ENCODE data around the gene TBKBP1. TPM values are rescaled to one million over a fixed set of nuclear protein-coding genes. Genes with fewer than 3 reads are reported as not detected.

TBKBP1 gene
- total and polyA plus RNA-seq, 9 of the 15 experiments (the other 6 are each of a cell fraction or from before 2014, with no cell fraction given) = 0.03 to 15.6 (median 6.8) TPM

DNA sequence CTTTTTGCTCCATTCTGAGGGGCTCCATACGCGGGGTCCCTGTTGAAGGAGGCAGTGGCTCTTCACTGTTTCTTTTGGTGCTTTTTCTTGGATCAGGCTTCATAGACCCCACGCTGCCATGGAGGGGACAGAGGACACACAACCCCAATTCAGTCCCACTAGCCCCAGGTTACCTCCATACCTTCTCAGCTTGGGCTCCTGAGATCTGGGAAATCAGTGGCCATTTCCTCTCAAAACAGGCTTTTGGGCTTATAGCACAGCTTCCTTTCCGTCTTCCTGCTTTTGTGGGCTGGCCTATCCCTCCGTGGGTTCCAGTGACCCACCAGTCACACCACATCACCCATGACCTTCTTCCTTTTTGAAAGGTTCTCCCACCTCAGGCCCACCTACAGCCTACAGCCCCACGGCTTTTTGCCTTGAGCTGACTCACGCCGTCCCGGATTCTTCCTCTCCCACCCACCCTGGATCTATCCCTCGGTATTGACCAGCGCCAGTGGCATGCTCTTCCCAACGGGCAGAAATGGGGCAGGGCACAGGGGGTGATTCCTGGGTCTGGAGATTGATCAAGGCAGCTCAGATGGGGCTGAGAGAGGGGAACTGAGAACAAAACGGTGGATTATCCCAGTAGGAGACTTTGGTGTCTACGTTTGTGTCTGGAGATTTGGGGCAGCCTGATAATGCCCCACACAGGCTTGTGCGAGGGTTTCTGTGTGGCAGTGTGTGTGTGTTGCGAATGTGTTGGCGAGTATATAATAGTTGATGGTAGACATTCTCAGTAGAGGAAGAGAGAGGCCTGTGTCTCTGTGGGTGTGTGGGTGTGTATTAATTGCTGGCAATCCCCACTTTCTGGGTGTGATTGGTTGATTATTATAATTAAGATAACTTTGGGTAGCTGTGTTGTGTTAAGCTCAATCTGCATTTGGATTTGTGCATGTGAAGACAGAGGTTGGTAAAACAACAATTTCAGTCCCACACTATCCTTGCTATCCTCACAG, 42.8 kb downstream of the TBKBP1 start (continued):
- TF ChIP-seq NKRF (IDR thresholded peaks at IDR 0.05; ENCODE audit: borderline replicate concordance) (no peak), ZNF212 (CRISPR knock-in tag; IDR thresholded peaks at IDR 0.05) (no peak), NCOA2 (IDR thresholded peaks at IDR 0.05; ENCODE audit: partially characterized antibody in 2 of 2) (no peak), ELF2 (CRISPR knock-in tag; IDR thresholded peaks at IDR 0.05) (no peak), JUND (IDR thresholded peaks at IDR 0.05; ENCODE audit: borderline replicate concordance, low read depth, low read length) (no peak), JUND (tag; IDR thresholded peaks at IDR 0.05; ENCODE audit: borderline replicate concordance, low read depth, low read length) (no peak)

GRCh38 chr17:47738178-47738577, 44.2 kb downstream of the TBKBP1 start:
- Histone ChIP-seq H3K4me3 (no peak overlapping the region), H3K9me3 (replicated peaks; ENCODE audit: control insufficient read depth, insufficient read depth, low read depth, low read length) (no peaks in the 10 kb centered on the region), H4K20me1 (replicated peaks; ENCODE audit: control insufficient read depth, insufficient read depth, low read length) (0 out of 2 replicates have a peak, but pooled peaks cover 7% of the 10 kb centered on the region), H3K4me2 (ENCODE audit: insufficient read depth, low read length) (no peak overlapping the region), H3K36me3 (ENCODE audit: control insufficient read depth, insufficient read depth, low read length) (no peaks in the 10 kb centered on the region), H3K9ac (ENCODE audit: insufficient read depth in 1 of 2, low read depth in 2 of 2, low read length in 2 of 2) (no peak overlapping the region), H2AFZ (ENCODE audit: low read depth, low read length) (no peak overlapping the region), H3K4me1 (replicated peaks in 1 of 2; ENCODE audit: control insufficient read depth in 2 of 2, insufficient read depth in 2 of 2, low read length in 2 of 2) (peaks cover 0 to 13% of the 10 kb centered on the region in 2 experiments; a peak in 2 of 5 replicates), H3K27me3 (ENCODE audit: control insufficient read depth in 2 of 2, insufficient read depth in 2 of 2, low read length in 2 of 2) (peaks cover 13 to 49% of the 10 kb centered on the region in 2 experiments; a peak in 4 of 5 replicates), H3K79me2 (ENCODE audit: control insufficient read depth, insufficient read depth, low read length) (no peaks in the 10 kb centered on the region), H3K9me1 (ENCODE audit: control insufficient read depth, insufficient read depth, low read length) (no peaks in the 10 kb centered on the region), H3K27ac (ENCODE audit: extremely low read depth, low read depth, low read length) (no peak overlapping the region)
- ChIA-PET POLR2A (interaction anchor here (0.6 to 1.6 kb wide), 2 partner anchors 55 to 676 kb away, joined by 3 read pairs; no protein-coding TSS in a partner anchor), CTCF (ENCODE audit: low intra/inter-chr PET ratio) (interaction anchor here (0.6 kb wide), 1 partner anchor 14 kb away, joined by 3 read pairs; no protein-coding TSS in a partner anchor)
- ATAC-seq (no peak), FAIRE-seq (no peak), DNase-seq (ENCODE audit: extremely low read depth in 1 of 4, low spot score in 3 of 4) (no peak)
- BruUV-seq (replicated peaks) = no TSS peak
- intact Hi-C loops (cut with micrococcal nuclease) = no loop called here
- TF ChIP-seq GABPB2 (CRISPR knock-in tag; conservative IDR thresholded peaks at IDR 0.05) = no peak
- peak; percentile 88 for TF ChIP-seq ZNF121 (CRISPR knock-in tag; conservative IDR thresholded peaks at IDR 0.05)
- peak; percentile 63 for TF ChIP-seq NFIC (IDR thresholded peaks at IDR 0.05)
- 12% methylated on average over 7 of the region's 7 CpGs for WGBS (ENCODE audit: insufficient coverage, low coverage, missing lambda C conversion rate)
- in situ Hi-C loops (cut with MboI) = no loop called here
